HUES48 (cell line): ENCODE data around the gene TRIM43.
"Not testable (repeated sequence)": the region's sequence is repeated elsewhere in the genome, so short reads cannot be mapped to it uniquely, and the experiment has no call there.

Experiments
- H3K27ac ChIP-seq: one replicate; pipeline ENCODE4 v1.7.0; 2013; ENCODE audit warnings: low read depth, low read length, inconsistent platforms
- H3K27me3 ChIP-seq: 2 replicates; pipeline ENCODE4 v1.6.1; 2013; ENCODE audit warnings: mild to moderate bottlenecking, low read length; ENCODE audit not compliant: control insufficient read depth, insufficient read depth
- H3K36me3 ChIP-seq: 2 replicates; pipeline ENCODE4 v1.6.1; 2013; ENCODE audit warnings: low read length; ENCODE audit not compliant: control insufficient read depth, insufficient read depth
- H3K4me1 ChIP-seq: 2 replicates; pipeline ENCODE4 v1.6.1; 2013; ENCODE audit warnings: mild to moderate bottlenecking, low read length; ENCODE audit not compliant: control insufficient read depth, insufficient read depth
- H3K4me3 ChIP-seq: 2 replicates; pipeline ENCODE4 v1.5.1; 2013; ENCODE audit warnings: mild to moderate bottlenecking, low read depth, low read length
- H3K9ac ChIP-seq: 2 replicates; pipeline ENCODE4 v1.6.1; 2013; ENCODE audit warnings: mild to moderate bottlenecking, low read depth, low read length, moderate library complexity
- H3K9me3 ChIP-seq: 2 replicates; pipeline ENCODE4 v1.6.1; 2013; ENCODE audit warnings: low read length; ENCODE audit not compliant: control insufficient read depth, insufficient read depth

Gene TRIM43

DNA sequence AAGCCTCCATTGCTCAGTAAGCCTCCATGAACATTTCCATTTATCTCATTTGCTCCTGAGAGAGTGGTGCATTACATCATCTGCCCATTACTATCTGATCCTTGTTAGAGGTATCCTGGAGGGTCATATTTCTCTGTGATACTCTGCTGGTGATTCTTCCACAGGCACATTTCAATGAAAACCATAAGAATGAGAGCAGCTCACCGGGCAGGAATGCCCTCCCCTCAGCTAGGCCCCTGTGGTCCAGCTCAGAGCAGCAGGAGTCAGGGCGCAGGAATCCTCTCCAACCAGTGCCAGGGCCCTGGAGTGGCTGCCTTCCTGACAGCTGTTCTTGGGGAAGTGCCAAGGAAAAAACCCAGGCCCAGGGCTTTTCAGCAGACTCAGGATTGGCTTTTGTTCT is 50.0 kb downstream of the TRIM43 start:
- not testable (repeated sequence) for H3K27me3 ChIP-seq, H3K4me3 ChIP-seq, H3K36me3 ChIP-seq, H3K4me1 ChIP-seq, H3K27ac ChIP-seq, H3K9me3 ChIP-seq, H3K9ac ChIP-seq

DNA sequence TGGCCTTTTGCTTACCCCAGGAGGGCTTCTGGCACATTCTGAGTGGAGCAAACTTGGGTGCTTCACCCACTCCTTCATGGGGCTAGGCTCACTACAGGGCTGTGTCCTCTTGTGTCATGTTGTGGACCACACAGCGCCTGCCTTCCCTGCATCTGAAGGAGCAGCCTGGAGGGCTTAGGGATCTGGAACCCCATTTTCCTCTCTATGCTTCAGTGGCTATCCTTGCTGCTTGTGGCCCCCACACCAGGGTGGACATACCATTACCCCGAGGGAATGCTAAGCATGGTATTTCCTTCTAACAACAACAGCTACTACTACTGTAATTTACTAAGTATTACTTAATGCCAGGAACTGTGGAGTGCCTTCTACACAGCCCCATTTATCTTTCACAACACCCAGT is 50.6 kb downstream of the TRIM43 start:
- not testable (repeated sequence) for H3K4me3 ChIP-seq, H3K27ac ChIP-seq, H3K9ac ChIP-seq, H3K27me3 ChIP-seq, H3K4me1 ChIP-seq, H3K36me3 ChIP-seq, H3K9me3 ChIP-seq

DNA sequence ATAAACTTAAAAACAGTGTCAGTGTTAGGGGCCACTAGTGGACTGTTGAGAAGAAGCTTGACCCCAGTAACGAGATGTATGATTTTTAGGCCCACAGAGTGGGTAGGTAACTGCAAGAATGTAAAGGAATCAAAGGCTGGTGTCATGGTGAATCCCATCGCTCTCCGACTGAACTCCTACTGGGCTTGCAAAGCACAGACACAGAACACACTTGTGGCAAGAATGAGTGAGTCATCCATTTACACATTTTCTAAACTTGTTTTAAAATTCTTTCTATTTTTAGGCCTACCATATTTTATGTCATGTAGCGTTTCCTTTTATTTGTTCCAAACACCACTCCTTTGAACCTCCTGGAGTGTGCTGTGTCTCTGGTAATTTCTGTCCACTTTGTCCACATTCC is 51.1 kb downstream of the TRIM43 start:
- H3K9me3 ChIP-seq, H3K27me3 ChIP-seq, H3K4me3 ChIP-seq, H3K4me1 ChIP-seq, H3K36me3 ChIP-seq, H3K9ac ChIP-seq, H3K27ac ChIP-seq: not testable (repeated sequence)

DNA sequence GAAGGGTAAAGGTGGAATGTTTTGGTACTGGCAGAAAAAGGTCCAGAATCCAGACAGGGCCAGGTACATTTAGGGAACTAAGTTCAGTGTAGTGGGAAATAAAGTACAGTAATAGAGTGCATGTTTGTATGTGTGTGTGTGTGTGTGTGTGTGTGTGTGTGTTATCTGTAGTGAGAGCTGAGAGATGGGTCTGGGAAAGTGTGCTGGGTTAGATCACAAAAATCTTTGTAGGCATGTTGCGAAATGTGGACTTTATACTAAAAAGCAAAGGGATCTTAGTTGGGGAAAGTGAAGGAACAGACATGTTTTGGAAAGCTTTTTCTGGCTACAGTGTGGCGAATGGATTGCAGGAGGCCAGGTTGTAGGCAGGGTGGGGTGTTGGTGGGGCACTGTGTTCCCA is 53.5 kb downstream of the TRIM43 start:
- H3K4me1 ChIP-seq, H3K4me3 ChIP-seq, H3K9me3 ChIP-seq, H3K27me3 ChIP-seq, H3K27ac ChIP-seq, H3K9ac ChIP-seq, H3K36me3 ChIP-seq: not testable (repeated sequence)

DNA sequence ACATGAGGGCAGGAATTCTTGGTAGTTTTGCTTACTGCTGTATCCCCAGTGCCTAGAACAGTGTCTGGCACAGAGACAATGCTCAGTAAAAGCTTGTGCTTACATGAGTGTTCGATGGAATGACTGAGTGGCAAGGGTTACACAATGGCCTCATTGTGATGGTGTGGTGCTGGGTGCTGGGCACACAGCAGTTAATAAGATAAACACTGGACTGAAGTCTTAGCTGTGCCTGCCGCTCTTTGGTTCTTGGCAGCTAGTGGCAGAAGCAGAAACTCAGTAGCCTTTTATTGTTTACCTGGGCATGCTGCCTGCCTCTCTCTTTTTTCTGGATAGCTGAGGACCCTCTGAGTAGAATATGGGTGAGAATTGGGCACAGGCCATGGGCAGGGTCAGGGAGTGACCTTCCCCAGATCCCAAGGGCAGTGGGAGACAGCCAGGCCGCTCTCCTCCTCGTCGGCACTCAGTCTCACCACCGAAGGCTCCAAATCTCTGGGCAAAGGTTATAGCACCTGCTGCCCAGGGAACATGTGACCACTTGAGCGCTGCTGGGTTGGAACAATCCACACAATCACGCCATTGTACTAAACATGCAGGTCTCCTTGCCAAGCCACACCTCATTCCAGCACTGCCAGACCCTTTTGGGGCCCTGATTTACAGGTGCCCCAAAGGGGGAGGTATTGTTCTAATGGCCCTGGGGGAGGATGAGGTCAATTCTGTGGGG is 54.6 kb downstream of the TRIM43 start:
- H3K27me3 ChIP-seq, H3K27ac ChIP-seq, H3K9me3 ChIP-seq, H3K4me1 ChIP-seq, H3K4me3 ChIP-seq, H3K9ac ChIP-seq, H3K36me3 ChIP-seq: not testable (repeated sequence)

DNA sequence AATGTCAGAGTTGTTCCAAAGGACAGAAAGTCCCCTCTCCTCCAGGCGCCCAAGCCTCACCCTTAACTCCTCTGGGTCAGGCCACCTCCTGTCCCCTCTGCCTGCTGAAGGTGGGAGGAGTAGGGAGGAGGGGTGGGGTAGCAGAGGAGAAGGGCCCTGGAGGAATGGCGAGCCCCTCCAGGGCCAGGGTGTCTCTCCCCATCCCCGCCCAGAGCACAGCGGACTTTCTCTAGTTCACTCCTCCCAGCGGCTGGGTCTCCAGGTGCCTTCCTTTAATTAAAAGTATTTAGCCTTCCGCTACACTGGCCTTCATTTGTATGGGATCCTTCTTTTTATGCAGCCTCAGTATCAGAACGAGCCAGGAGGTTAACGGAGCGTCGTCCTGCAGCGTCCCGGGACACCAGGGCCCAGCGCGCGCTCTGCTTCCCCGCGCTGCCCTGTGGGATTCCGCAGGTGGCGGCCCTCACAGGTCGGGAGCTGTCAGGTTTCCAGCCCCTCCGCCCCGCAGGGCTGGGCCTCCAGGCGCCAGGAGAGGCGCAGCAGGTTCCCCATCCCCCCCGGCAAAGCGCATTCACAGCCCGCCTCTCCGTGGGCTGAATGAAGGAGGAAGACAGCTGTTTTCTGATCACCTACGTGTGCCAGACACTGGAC is 57.2 kb downstream of the TRIM43 start:
- H3K4me1 ChIP-seq, H3K4me3 ChIP-seq, H3K27ac ChIP-seq, H3K9me3 ChIP-seq, H3K27me3 ChIP-seq, H3K36me3 ChIP-seq, H3K9ac ChIP-seq: not testable (repeated sequence)
